Mucosa of gallbladder (tissue), 1 donor: ENCODE results near the gene MAP4K4. TPM values are rescaled to one million over a fixed set of nuclear protein-coding genes. Genes with fewer than 3 reads are reported as not detected.

ENCODE experiments used
- DNase-seq: peaks from one replicate; pipeline ENCODE4 v3.0.0-alpha.2; 2020; ENCODE audit warnings: low spot score
- total RNA-seq: library from RNA; stranded (reverse); gene quantifications from one replicate; pipeline ENCODE4 v1.2.1, GENCODE V29; 2021
- donor health status: DM: no; HTN: no; CAD: no.

The MAP4K4 gene
- total RNA-seq, 1 donor from 2014 or later = 50.9 TPM

- DNase-seq = no peak
Measured at GRCh38 chr2:101841679-101842327, 144.3 kb downstream of the MAP4K4 start.

GRCh38 chr2:101842471-101842870 lies 145.0 kb downstream of the MAP4K4 start:
- DNase-seq = no peak

GRCh38 chr2:101843048-101843447 lies 145.5 kb downstream of the MAP4K4 start:
- no peak for DNase-seq

- DNase-seq = no peak
Measured at GRCh38 chr2:101843471-101843870, 146.0 kb downstream of the MAP4K4 start.

GRCh38 chr2:101844055-101844635 lies 146.6 kb downstream of the MAP4K4 start:
- DNase-seq = no peak

GRCh38 chr2:101846973-101847372 lies 149.5 kb downstream of the MAP4K4 start:
- no peak for DNase-seq

GRCh38 chr2:101847661-101848339 lies 150.3 kb downstream of the MAP4K4 start:
- DNase-seq = no peak

- DNase-seq = no peak
Measured at GRCh38 chr2:101848769-101849410, 151.4 kb downstream of the MAP4K4 start.

- DNase-seq = no peak
Measured at GRCh38 chr2:101850450-101850849, 152.9 kb downstream of the MAP4K4 start.

GRCh38 chr2:101850991-101851390 lies 153.5 kb downstream of the MAP4K4 start:
- no peak for DNase-seq

GRCh38 chr2:101852824-101853223 lies 155.3 kb downstream of the MAP4K4 start:
- no peak for DNase-seq

GRCh38 chr2:101854877-101855276 lies 157.4 kb downstream of the MAP4K4 start:
- DNase-seq = no peak

- no peak for DNase-seq
Measured at GRCh38 chr2:101855776-101856175, 158.3 kb downstream of the MAP4K4 start.

GRCh38 chr2:101858246-101858645 lies 160.7 kb downstream of the MAP4K4 start:
- no peak for DNase-seq

- no peak for DNase-seq
Measured at GRCh38 chr2:101858910-101859309, 161.4 kb downstream of the MAP4K4 start.

GRCh38 chr2:101859604-101860003 lies 162.1 kb downstream of the MAP4K4 start:
- DNase-seq = no peak

GRCh38 chr2:101860157-101860556 lies 162.7 kb downstream of the MAP4K4 start:
- no peak for DNase-seq

GRCh38 chr2:101860782-101861181 lies 163.3 kb downstream of the MAP4K4 start:
- no peak for DNase-seq

- no peak for DNase-seq
Measured at GRCh38 chr2:101861382-101861781, 163.9 kb downstream of the MAP4K4 start.

- no peak for DNase-seq
Measured at GRCh38 chr2:101863534-101863933, 166.0 kb downstream of the MAP4K4 start.

GRCh38 chr2:101864426-101864825 lies 166.9 kb downstream of the MAP4K4 start:
- DNase-seq = no peak

- no peak for DNase-seq
Measured at GRCh38 chr2:101868525-101868924, 171.0 kb downstream of the MAP4K4 start.

- no peak for DNase-seq
Measured at GRCh38 chr2:101869527-101869926, 172.0 kb downstream of the MAP4K4 start.
